Ovary (tissue), 9 donors: ENCODE results near the gene HAPSTR1. TPM values are rescaled to one million over a fixed set of nuclear protein-coding genes. Genes with fewer than 3 reads are reported as not detected.

Experiments
- DNase-seq, 5 donors: peaks; one replicate each; pipeline ENCODE4 v3.0.0-alpha.2; 2019 to 2020
- H3K27ac ChIP-seq, 2 donors: fragments of 200-600 bp; one replicate each; pipeline versions ENCODE4 v1.5.1 to v1.8.0; 2019 to 2022
- H3K27me3 ChIP-seq: fragments of 200-600 bp; one replicate; pipeline ENCODE4 v1.8.0; 2022
- H3K36me3 ChIP-seq: fragments of 200-600 bp; sonication (generic); one replicate; pipeline ENCODE4 v1.5.1; 2019
- H3K4me1 ChIP-seq: one replicate; pipeline ENCODE4 v1.8.1; 2013; ENCODE audit warnings: mild to moderate bottlenecking, moderate library complexity; ENCODE audit not compliant: insufficient read depth
- H3K4me3 ChIP-seq: fragments of 200-600 bp; sonication (generic); one replicate; pipeline ENCODE4 v1.5.1; 2017
- H3K9me3 ChIP-seq, 2 donors: fragments of 200-600 bp in 1 of 2; sonication (generic) in 1 of 2; one replicate each; pipeline versions ENCODE4 v1.5.1 to v1.8.1; 2013 to 2019; ENCODE audit warnings: mild to moderate bottlenecking in 1 of 2, moderate library complexity in 1 of 2
- CTCF ChIP-seq, 3 donors: fragments of 450-650 bp in 2 of 3; fragments of 200-600 bp in 1 of 3; IDR thresholded peaks; one replicate each; pipeline versions ENCODE4 v1.5.1 to v1.8.0; 2016 to 2022; ENCODE audit warnings: antibody characterized with exemption in 3 of 3, mild to moderate bottlenecking in 1 of 3
- EP300 ChIP-seq: sonication (generic); formaldehyde crosslinking; IDR thresholded peaks from one replicate; pipeline ENCODE4 v1.6.1; 2017; ENCODE audit warnings: antibody characterized with exemption
- POLR2A ChIP-seq: fragments of 450-650 bp; IDR thresholded peaks from one replicate; pipeline ENCODE4 v1.6.1; 2017; ENCODE audit warnings: antibody characterized with exemption, mild to moderate bottlenecking, moderate library complexity
- WGBS, 3 donors: extraction: QIAGEN DNeasy Blood & Tissue Kit in 1 of 3; methylation state at CpG; one replicate each; pipeline versions ENCODE4 v1.1.5 to v1.1.7; 2013 to 2017; 5-methylcytosine and 5-hydroxymethylcytosine counted together
- intact Hi-C, 4 donors: fragments of 100-400 bp; cut with DNase I; formaldehyde crosslinking; loops; one replicate each; pipeline versions ENCODE4 v1.11.0 to v1.15.1; 2022 to 2023
- polyA plus RNA-seq, 2 donors: library from polyadenylated mRNA; stranded (reverse); fragments of 200-250 nt in 1 of 2; fragments of 350-450 nt in 1 of 2; fragmentation: Illumina TruSeq in 1 of 2; extraction: RNeasy Lipid Tissue Mini Kit (QIAGEN cat#74804) in 1 of 2; gene quantifications; one replicate each; pipeline ENCODE4 v1.2.3, GENCODE V29; 2013 to 2014
- total RNA-seq, 7 donors: library from RNA; depleted of rRNA in 2 of 7; stranded (reverse); fragments of >200 nt in 2 of 7; fragmentation: NEBNext Ultra II Directional in 3 of 7; extraction: Animal tissue kit (Norgen Biotek cat#: 25700) in 3 of 7; gene quantifications; one replicate each; pipeline versions ENCODE4 v1.1.0 to v1.2.4, GENCODE V29; 2016 to 2023
- donor health status: DM: no; HTN: no; CAD: no; lungs with moderate emphysema.
- donor health status: DM: no; HTN: no; CAD: no.
- donor health status: Bipolar disorder and iron deficiency.
- donor health status: DM: yes; HTN: yes; CAD: no.
- donor health status: DM: no; HTN: no; CAD: no.
- donor health status: DM: yes; HTN: yes; CAD: no.

Gene HAPSTR1
- total and polyA plus RNA-seq, 9 donors: 15.7 to 76.1 (median 48.0) TPM

- Histone ChIP-seq H3K27ac (no peak overlapping the region), H3K4me3 (no peak overlapping the region), H3K4me1 (peaks cover 26% of the 10 kb centered on the region), H3K27me3 (no peaks in the 10 kb centered on the region), H3K36me3 (no peaks in the 10 kb centered on the region), H3K9me3 (no peaks in the 10 kb centered on the region)
- DNase-seq: no peak
- intact Hi-C loops: loop anchor here in 1 of 4 donors (5.0 kb wide), 1 partner anchor 240 kb away; the partner anchor contains the start of gene CARHSP1
- TF ChIP-seq EP300 (no peak), CTCF (IDR thresholded peaks at IDR 0.05) (no peak), POLR2A (no peak)
- 80 to 86% (median 85%) methylated on average over 9 of the region's 9 CpGs for WGBS, 3 donors
These were observed 15.9 kb downstream of the HAPSTR1 start for GRCh38 chr16:9107025-9107970.

GRCh38 chr16:9109255-9109654, 17.8 kb downstream of the HAPSTR1 start:
- DNase-seq: no peak
- Histone ChIP-seq H3K36me3 (no peaks in the 10 kb centered on the region), H3K9me3 (no peaks in the 10 kb centered on the region), H3K27me3 (no peaks in the 10 kb centered on the region), H3K4me1 (peaks cover 23% of the 10 kb centered on the region), H3K4me3 (no peak overlapping the region), H3K27ac (no peak overlapping the region)
- intact Hi-C loops: loop anchor here in 1 of 4 donors (5.0 kb wide), 1 partner anchor 242 kb away; the partner anchor contains the start of gene CARHSP1
- TF ChIP-seq CTCF (IDR thresholded peaks at IDR 0.05) (no peak), POLR2A (no peak), EP300 (no peak)
- WGBS, 3 donors: 56 to 76% (median 72%) methylated on average over 4 of the region's 4 CpGs

- H3K9me3 ChIP-seq: no peaks in the 10 kb centered on the region
- intact Hi-C loops: no loop called here
- WGBS, 3 donors: 52 to 56% (median 53%) methylated on average over 5 of the region's 5 CpGs
These were observed 20.9 kb downstream of the HAPSTR1 start for GRCh38 chr16:9112166-9112843.

More at GRCh38 chr16:9112166-9112843, 20.9 kb downstream of the HAPSTR1 start:
- Histone ChIP-seq H3K27me3 (no peaks in the 10 kb centered on the region), H3K27ac (no peak overlapping the region), H3K4me3 (no peak overlapping the region), H3K4me1 (peaks cover 20% of the 10 kb centered on the region), H3K36me3 (no peaks in the 10 kb centered on the region)
- TF ChIP-seq EP300: no peak
- TF ChIP-seq POLR2A: no peak
- TF ChIP-seq CTCF (IDR thresholded peaks at IDR 0.05): no peak
- DNase-seq: no peak
